Measurements from ENCODE around the gene PLOD2.
A peak's percentile ranks its signal among the peaks of the same experiment; 100 is the strongest.

- TF ChIP-seq CTCF (IDR thresholded peaks at IDR 0.05; ENCODE audit: low read depth, low read length, missing input control) (no peak), GABPA (IDR thresholded peaks at IDR 0.05 in 1 of 2, conservative IDR thresholded peaks at IDR 0.05 in 1 of 2) (no peak), MAX (IDR thresholded peaks at IDR 0.05) (peak; percentile 64), YY1 (IDR thresholded peaks at IDR 0.05) (no peak), ATF3 (IDR thresholded peaks at IDR 0.05) (no peak), EGR1 (IDR thresholded peaks at IDR 0.05; ENCODE audit: low read depth in 2 of 2) (no peak), FOXA1 (IDR thresholded peaks at IDR 0.05) (no peak), REST (IDR thresholded peaks at IDR 0.05) (no peak)
Measured at GRCh38 chr3:146166415-146166821, 5.4 kb upstream of the PLOD2 start.

Data from liver (tissue), 3 donors.